HG03060 (cell line): Measurements from ENCODE around the gene EOGT.

ENCODE experiments used
- ATAC-seq: cut with Tn5 transposase; IDR thresholded peaks from one replicate; pipeline ENCODE4 v1.9.1; 2021; ENCODE audit warnings: low read depth, moderate number of reproducible peaks; ENCODE audit not compliant: unreplicated experiment

The EOGT gene

DNA sequence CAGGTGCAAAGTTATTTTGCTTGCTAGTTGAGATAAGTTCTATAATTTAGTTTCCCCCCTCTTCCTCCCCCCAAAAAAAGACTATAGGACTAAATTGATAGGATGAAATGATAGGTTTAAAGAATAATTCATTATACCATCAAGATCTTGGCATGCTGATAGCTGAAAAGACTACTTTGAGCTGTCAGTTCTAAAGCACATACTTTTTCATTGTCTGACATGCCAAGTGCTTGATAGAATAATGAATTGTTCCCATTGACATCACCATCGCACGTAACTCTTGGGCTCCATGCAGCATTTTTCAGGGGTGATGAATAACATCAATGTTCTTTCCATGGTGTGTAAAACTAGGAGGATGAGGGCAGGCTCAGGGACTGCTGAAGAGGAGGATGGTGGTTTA, 48.8 kb downstream of the EOGT start:
- ATAC-seq: no peak

GRCh38 chr3:68963891-68964290, 49.6 kb downstream of the EOGT start:
- ATAC-seq: no peak

- no peak for ATAC-seq
Observed at GRCh38 chr3:68963376-68963775, 50.1 kb downstream of the EOGT start.

DNA sequence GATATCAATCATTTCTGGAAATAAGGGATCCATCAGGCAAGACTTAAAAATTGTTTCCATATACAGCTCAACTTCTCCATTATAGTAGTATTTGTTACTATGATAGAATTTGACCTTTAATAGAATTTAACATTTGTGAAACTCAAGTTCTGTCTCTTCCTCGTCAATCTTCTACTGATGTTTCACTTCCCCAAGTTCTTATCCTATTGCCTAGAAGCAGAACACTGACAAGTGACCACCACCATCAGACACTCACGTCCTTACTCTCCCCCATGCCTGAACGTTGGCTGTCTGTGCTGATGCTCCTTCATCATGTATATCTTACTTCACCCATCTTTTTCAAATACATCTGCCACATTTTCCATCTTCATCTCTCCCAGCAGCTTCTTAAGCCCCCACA, 54.6 kb downstream of the EOGT start:
- ATAC-seq: no peak

GRCh38 chr3:68957895-68958294, 55.6 kb downstream of the EOGT start:
- no peak for ATAC-seq

DNA sequence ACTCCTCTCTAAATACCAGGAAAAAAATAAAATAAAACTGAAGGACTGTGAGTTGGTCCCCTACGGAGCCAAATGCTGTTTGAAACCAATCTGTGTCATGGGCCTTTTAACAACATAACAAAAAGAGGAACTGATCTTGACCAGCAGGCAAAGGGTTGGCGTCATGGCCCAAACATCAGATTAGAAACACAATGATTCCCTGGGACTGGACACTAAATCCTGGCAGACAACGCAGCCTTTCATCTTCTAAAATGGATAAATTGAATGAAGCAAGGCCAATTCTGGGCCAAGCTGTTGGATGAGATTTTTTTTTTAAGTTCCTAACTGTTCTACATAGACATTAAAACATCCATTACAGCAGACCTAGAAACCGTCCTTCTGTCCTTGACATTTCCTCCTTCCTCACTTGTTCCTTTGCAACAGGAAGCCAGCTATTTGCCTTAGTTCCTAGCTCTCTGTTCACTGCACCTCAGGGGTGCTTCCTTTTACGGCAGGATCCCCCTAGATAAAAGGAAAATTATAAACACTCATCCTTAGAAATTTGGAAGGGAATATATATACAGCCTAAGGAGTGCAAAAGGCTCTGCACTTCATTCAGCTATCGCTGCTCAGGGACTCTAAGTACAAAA, 59.6 kb downstream of the EOGT start:
- ATAC-seq: no peak

DNA sequence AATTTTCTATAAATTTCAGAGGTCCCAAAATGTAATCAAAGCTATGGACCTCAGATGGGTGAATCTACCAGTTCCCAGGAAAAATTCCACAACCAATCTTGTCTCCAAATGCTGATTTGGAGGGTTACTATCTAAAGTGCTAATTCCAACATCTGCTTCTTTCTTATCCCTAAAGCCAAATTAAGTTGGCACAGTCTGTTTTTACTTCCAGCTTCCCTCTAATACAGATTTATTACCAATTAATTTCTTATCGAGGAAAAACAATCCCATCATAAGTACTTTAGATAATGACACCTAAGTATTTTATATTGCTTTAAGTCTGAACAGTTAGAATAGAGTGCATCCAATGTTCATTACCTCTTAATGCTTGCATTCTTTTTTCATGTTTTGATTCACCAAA, 68.3 kb downstream of the EOGT start:
- no peak for ATAC-seq

- ATAC-seq: no peak
Observed at GRCh38 chr3:68943753-68944500, 69.6 kb downstream of the EOGT start.

GRCh38 chr3:68941055-68941454, 72.4 kb downstream of the EOGT start:
- ATAC-seq: no peak

- no peak for ATAC-seq
Observed at GRCh38 chr3:68936856-68937255, 76.6 kb downstream of the EOGT start.

DNA sequence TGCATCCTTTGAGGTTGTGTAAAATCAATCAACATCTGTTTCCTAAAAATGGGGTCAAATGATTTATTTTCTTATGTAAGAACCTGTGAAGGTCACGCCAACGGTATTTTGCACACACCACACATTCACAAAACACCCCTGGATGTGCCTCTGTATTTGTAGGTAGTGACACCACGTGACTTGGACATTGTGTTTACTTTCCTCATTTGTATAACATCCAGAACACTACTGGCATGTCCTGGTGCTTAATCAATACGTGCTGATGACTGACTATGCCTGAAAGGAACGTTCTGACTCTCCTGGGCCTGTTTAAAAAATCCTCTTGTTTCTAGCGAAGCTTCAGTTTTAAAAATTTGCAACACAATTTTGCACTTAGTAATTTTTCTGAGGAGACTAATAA, 77.7 kb downstream of the EOGT start:
- ATAC-seq: no peak

DNA sequence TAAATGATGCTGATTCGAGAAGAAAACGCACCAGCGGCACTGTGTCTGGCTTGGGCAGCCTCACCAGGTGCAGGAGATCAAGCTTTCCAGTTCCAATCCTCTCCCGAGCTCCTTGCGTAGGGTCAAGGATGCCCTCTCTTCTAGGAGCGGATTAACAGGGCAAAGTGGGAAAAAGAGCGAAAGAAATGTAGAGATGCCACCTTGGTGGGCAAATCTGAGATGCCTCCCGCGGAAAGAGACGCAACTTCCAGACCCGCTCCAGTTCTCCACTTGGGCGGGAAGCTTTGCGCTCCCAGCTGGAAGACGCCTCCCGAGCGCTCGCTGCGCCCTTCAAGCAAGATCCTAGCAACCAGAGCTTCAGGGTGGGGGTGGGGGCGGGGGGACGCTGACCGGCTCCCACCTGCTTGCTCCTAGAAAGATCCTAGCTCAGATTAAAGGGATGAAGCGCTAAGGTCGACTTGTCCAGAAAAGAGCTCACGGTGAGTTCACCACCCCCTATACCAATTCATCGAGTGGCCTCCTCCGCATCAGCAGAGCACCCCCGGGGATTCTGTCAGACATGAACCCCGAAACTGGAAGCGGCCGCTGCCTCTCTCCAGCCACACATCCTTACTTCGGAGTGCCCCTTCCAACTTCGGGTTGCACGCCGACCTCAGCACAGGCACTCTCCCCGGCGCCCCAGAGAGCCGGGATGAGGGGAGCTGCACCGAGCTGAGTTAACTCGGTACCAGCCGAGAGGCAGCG, 81.9 kb downstream of the EOGT start:
- ATAC-seq: no peak
